Renal pelvis (tissue), 4 donors: ENCODE measurements around the gene IL17RE. TPM values are rescaled to one million over a fixed set of nuclear protein-coding genes. Genes with fewer than 3 reads are reported as not detected.
"Not testable (repeated sequence)": the region's sequence is repeated elsewhere in the genome, so short reads cannot be mapped to it uniquely, and the experiment has no call there.

Experiments used
- DNase-seq: peaks from one replicate; pipeline ENCODE4 v3.0.0-alpha.2; 2013
- polyA plus RNA-seq, 3 donors: library from polyadenylated mRNA; unstranded; fragments of 120-200 nt; gene quantifications; one replicate each; pipeline ENCODE4 v1.2.1, GENCODE V29; 2013; ENCODE audit not compliant: insufficient read length in 3 of 3

Gene IL17RE
- polyA plus RNA-seq, 3 donors = 11.2 to 17.0 (median 15.5) TPM

DNA sequence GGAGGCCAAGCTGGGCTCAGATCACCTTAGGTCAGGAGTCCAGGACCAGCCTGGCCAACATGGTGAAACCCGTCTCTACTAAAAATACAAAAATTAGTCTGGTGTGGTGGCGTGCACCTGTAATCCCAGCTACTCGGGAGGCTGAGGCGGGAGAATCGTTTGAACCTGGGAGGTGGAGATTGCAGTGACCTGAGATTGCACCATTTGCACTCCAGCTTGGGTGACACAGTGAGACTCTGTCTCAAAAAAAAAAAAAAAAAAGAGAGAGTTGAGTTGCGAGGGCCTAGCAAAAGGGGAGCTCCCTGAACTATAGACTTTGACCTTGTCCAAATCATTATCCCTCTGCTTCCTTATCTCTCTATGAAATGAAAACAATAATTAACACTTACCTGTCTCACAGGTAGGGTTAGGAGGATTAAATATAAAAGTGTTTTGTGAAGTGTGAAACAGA, 1.7 kb upstream of the IL17RE start:
- DNase-seq = not testable (repeated sequence)

DNA sequence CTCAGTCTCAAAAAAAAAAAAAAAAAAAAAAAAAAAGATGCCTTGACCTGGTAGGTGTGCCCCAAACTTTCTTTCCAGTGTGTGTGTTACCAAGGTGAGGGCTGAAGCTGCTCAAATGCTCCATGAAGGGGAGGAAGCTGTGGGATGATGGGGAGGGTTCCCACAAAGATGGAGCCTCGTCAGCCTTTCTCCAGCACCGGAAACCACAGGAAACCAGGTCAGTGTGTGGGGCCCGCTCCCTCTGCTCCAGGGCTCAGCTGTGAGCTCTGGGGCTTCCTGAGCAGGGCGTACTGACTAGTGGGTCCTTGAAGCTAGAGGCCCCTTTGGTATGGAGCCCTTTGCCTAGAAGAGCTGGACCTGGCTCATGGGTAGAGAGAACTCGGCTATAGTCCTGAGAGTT, 681 bp upstream of the IL17RE start:
- no peak for DNase-seq

DNA sequence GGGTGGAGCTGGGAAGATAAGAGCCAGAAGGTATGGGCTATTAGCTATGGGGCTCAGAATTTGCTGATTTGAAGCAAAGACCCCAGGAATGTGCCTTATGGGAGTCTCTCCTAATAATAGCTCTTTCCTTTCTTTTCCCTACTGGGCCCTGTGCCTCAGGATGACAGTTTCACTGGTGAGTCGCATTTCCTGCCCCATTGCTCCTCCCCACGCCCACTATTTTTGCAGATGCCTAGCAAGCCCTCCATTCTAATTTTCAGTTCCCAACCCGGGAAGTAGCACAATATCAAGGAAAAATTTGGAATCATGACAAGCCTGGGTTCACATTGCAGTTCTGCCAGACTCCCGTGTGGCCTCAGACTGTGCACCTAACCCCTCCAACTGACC, 583 bp downstream of the IL17RE start:
- no peak for DNase-seq

DNA sequence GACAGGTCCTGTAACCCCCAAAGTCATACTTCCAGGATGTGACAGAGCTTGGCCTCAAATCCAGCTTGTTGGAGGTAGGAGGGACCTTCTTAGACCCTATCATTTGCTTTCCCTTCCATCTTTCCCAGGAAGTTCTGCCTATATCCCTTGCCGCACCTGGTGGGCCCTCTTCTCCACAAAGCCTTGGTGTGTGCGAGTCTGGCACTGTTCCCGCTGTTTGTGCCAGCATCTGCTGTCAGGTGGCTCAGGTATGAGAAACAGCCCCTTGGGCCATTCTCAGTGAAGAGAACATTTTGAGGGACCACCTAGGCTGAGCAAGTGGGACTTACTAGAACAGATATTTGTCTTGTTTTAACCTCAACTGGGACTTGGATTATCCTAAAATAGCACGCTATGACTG, 1.3 kb downstream of the IL17RE start:
- DNase-seq = no peak

DNA sequence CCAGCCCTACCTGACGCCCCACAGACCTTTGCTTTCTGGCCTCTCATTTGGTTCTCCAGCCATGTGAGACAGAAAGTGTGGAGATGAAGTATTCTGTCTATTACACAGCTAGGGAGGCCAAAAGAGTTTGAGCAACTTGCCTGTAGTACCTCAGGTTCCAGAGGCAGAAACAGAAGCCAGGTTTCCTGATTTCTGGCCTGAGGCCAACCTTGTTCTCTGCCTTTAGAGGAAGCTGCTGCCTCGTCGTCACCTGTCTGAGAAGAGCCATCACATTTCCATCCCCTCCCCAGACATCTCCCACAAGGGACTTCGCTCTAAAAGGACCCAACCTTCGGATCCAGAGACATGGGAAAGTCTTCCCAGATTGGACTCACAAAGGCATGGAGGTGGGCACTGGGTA, 3.8 kb downstream of the IL17RE start:
- DNase-seq = no peak

DNA sequence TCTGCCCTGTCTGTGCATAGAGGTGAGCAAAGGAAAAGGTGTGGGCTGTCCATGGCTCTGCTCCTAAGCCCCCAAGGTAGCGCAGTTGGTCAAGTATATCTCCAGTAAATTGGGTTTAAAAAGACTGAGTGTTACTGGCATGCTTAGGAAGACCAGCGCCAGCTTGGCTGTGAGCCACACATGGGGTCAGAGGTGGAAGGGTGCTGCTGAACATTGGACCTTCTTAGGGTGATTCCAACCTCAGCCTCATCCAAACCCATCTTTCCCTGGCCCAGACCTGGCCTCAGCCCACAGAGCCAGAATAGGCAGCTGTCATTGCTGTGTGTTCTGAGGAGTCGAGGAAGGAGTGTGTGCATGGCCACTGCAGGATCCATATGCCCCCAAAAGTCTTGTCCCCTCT, 5.6 kb downstream of the IL17RE start:
- no peak for DNase-seq

DNA sequence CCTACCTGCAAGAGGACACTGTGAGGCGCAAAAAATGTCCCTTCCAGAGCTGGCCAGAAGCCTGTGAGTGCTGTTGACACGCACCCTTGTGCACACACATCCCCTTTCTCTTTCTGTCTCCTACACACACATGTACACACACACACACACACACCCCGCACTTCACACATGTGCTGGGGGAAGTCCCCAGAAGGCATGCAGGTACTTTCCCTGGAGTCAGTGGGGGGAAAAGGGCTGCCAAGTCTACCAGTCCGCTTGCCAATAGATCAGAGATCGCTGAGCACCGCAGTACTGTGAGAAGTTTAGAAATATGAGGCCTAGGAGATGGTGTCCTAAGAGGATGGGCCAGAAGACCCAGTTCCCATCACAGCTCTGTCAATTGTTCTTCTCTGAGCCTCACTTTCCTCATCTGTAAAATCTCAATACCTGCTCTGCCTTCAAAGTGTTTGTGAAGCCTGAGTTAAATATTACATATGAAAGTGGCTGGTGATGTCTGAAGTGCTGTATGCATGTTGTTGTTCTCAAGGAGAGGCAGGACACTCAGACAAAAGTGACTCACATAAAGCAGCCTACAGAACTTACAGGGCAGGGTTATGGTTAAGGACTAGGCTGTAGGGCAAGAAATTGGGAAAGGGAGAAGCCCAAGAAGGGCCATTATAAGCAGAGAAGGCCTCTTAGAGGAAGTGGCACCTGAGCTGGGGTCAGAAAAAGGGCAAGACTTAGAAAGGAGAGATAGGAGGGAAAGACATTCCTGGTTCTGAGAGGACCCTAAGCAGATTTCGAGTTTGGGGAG, 6.8 kb downstream of the IL17RE start:
- no peak for DNase-seq

DNA sequence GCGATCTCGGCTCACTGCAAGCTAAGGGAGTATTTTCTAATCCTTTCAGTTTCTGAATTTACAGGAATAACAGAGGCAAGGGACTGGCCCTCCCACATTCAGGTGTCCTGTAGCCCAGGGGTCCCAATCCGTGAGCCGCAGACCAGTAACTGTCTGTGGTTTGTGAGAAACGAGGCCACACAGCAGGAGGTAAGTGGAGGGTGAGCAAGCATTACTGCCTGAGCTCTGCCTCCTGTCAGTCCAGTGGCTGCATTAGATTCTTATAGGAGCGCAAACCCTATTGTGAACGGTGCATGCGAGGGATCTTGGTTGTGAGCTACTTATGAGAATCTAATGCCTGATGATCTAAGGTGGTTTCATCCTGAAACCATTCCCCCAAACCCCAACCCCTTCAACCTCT, 9.2 kb downstream of the IL17RE start:
- no peak for DNase-seq

DNA sequence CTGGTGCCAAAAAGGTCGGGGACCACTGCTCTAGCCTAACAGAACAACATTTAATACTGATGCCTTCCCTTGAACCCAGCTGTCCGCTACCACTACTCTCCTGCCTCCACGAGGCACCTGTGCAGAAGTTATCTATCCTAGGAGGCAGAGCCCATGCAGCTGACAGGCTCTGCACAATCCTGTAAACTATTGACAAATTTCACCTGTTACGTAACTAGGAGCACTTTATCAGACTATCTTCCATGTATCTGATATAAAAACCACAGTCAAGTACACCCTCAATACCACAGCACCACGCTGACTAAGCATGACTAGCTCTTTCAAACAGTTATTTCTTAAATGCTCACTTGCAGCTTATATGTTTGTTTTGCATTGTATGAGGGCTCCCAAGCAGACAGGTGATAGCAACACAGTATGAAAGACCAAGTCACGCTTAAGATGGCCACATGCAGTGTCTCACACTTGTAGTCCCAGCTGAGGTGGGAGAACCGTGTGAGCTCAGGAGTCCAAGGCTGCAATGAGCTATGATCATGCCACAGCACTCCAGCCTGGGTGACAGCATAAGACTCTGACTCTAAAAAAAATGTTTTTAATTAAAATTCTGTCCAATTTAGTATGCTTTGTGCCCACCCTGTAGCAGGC, 9.8 kb downstream of the IL17RE start:
- DNase-seq = no peak

DNA sequence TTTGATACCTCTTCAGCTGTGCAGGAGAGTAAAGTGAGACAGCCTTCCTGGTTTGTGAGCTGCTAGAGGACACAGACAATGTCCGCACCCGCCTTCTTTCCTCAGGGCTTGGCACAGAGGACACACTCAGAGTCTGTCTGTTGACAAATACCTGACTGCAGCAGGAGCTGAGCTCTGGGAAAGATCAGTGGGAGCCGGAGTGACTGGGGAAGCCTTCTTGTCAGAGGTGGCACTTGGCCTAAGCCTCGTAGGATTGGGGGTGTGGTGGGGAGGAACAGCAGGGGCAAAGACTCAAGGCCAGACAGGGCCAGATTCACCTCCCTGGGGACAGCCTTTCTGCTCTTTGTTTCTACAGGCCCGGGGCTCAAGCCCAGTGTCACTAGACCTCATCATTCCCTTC, 11.0 kb downstream of the IL17RE start:
- no peak for DNase-seq

DNA sequence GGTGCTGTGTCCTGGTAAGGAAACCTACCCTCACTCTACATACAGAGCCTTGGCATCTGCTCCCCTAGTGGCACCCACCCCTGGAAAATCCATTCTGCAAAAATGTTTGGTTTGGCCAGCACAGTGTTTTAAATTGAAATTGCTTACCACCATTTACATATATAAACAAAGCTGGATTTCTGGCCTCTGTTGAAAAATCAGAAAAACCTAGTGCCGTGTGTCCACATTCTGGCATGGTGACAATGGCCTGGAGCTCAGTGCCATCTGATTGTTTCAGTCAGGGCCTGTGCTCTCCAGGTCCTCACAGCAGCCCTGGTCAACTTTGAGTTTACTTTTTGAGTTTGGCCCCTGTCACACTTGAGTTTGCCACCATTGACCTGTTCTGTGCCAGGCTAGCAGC, 11.4 kb downstream of the IL17RE start:
- DNase-seq = no peak

DNA sequence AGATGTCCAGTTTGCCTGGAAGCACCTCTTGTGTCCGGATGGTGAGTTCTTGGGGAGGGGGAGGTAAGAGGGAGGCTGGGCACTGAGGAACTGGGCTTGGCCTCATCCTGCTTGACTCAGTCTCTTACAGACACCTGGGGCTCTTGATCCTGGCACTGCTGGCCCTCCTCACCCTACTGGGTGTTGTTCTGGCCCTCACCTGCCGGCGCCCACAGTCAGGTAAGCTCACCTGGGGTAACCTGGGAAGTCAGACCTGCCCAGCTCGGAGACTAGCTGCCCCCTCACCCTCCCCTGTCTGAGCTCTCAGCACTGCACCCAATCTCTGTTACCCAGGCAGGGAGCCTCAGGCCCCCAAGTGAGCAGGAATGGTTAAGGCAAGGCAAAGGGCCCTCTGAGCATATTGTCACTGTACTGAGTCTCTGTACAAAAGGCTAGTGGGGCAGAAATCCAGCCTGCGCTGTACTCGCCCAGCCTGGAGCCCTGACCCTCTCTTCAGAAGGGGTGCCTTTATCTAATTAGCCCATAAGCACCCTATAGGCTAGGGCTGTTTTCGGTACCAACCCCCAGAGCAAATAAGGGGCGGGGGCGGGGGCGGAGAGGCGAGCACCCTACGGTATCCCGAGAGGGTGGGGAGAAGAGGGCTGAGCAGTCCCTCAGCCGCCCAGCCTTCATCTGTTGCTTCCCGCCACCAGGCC, 12.1 kb downstream of the IL17RE start:
- DNase-seq = no peak

DNA sequence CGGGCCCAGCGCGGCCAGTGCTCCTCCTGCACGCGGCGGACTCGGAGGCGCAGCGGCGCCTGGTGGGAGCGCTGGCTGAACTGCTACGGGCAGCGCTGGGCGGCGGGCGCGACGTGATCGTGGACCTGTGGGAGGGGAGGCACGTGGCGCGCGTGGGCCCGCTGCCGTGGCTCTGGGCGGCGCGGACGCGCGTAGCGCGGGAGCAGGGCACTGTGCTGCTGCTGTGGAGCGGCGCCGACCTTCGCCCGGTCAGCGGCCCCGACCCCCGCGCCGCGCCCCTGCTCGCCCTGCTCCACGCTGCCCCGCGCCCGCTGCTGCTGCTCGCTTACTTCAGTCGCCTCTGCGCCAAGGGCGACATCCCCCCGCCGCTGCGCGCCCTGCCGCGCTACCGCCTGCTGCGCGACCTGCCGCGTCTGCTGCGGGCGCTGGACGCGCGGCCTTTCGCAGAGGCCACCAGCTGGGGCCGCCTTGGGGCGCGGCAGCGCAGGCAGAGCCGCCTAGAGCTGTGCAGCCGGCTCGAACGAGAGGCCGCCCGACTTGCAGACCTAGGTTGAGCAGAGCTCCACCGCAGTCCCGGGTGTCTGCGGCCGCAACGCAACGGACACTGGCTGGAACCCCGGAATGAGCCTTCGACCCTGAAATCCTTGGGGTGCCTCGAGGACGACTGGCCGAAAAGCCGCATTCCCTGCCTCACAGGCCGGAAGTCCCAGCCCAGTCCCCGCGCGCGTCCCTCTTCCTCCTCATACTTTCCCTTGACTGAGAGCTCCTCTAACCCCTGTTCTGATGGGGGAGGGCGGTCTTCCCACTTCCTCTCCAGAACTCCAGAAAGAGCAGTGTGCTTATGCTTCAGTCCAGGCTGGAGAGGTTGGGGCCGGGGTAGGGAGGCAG, 12.8 kb downstream of the IL17RE start:
- peak; percentile 74 for DNase-seq

DNA sequence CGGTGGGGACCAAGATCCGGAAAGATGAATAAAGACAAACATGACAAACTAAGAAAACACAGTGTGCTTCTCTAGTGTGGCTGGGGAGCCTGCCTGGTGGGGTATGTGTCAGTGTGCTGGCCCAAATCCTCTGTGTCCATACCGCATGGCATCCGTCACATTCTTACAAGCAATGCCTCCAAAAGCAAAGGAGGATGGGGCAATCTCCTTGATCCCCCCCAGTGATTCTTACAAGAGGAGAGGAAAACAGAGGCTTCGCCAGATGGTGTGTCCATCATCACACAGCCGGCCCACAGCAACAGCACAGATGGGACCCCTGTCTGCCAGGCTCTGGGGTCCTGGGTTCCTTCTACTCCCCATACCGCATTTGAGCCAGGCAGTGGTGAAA, 13.7 kb downstream of the IL17RE start:
- DNase-seq = no peak

DNA sequence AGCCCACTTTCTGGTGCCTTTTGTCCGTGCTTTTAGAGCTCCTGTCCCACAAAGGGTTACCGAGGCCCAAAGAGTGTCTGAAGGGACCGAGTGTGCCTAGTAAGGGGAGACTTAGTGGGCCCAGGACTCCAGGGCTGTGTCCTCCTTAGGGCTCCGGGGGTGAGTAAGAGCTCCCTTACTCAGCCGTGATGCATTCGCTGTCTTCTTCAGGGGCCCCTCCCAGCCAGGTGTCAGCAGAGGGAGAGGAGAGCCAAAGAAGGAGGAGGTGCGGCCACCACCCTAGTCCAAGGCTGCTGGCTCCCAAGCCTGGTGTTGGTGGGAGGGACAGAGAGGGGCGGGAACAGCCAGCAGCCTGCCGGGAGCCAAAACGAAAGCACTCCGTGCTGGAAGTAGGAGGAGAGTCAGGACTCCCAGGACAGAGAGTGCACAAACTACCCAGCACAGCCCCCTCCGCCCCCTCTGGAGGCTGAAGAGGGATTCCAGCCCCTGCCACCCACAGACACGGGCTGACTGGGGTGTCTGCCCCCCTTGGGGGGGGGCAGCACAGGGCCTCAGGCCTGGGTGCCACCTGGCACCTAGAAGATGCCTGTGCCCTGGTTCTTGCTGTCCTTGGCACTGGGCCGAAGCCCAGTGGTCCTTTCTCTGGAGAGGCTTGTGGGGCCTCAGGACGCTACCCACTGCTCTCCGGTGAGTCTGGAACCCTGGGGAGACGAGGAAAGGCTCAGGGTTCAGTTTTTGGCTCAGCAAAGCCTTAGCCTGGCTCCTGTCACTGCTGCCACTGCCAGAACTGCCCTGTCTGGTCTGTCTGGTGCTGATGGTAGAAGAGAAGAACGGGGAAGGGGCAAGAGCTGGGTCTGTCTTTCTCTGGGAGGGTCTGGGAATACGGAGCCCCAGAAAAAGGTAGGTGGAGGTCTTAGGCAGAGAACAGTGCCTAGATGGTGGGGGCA, 14.4 kb downstream of the IL17RE start, which contains the start of gene IL17RC:
IL17RC (plus strand) TSS at position 365 of the 947 bp plus-strand sequence; CDS start at position 583, 218 bp downstream.
- peak; percentile 71 for DNase-seq

DNA sequence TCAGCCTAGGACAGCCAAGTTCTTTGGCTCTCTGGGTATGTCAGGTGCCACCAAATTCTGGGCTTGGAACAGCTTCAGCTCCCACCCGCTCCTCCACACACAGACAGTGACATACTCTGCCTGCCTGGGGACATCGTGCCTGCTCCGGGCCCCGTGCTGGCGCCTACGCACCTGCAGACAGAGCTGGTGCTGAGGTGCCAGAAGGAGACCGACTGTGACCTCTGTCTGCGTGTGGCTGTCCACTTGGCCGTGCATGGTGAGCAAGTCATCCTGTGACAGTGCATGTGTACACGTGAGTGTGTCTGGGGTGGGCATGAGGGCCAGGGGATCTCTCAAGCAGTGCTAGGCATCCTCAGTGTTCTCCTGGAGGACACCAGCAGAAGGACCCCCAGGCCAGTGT, 15.2 kb downstream of the IL17RE start:
- DNase-seq = no peak

DNA sequence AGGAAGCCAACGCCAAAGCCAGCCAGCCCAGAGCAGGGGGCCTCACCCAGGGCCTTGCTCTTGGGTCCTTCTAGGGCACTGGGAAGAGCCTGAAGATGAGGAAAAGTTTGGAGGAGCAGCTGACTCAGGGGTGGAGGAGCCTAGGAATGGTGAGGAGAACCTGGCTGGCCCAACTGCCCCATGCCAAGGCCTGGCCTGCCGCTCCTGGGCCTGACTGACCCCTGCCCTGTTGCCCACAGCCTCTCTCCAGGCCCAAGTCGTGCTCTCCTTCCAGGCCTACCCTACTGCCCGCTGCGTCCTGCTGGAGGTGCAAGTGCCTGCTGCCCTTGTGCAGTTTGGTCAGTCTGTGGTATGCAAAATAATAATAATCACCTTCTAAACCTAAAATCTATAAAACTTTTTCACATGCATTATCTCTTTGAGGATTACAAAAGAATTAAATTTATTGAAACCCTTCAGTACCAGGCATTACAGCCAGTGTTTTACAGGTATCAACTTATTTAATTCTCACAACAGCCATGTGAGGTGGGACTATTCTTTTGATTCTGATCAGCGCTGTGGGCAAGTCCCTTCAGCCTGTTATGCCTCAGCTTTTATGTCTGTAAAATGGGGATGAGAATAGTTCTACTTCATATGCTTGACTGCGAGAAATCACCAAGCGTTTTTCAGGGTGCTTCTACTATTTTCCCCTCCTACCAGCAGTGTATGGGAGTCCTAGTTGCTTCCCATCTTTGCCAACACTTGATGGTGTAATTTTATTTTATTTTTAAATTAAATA, 15.8 kb downstream of the IL17RE start:
- no peak for DNase-seq

DNA sequence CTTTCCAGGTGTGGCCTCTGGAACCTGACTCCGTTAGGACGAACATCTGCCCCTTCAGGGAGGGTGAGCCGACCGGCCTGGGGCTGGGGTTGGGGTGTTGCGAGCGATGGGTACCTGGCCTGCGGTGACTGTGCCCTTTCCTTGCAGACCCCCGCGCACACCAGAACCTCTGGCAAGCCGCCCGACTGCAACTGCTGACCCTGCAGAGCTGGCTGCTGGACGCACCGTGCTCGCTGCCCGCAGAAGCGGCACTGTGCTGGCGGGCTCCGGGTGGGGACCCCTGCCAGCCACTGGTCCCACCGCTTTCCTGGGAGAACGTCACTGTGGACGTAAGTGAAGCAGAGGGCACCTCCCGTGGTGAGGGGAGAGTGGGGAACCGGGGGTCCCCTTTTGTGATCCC, 25.5 kb downstream of the IL17RE start:
- no peak for DNase-seq

DNA sequence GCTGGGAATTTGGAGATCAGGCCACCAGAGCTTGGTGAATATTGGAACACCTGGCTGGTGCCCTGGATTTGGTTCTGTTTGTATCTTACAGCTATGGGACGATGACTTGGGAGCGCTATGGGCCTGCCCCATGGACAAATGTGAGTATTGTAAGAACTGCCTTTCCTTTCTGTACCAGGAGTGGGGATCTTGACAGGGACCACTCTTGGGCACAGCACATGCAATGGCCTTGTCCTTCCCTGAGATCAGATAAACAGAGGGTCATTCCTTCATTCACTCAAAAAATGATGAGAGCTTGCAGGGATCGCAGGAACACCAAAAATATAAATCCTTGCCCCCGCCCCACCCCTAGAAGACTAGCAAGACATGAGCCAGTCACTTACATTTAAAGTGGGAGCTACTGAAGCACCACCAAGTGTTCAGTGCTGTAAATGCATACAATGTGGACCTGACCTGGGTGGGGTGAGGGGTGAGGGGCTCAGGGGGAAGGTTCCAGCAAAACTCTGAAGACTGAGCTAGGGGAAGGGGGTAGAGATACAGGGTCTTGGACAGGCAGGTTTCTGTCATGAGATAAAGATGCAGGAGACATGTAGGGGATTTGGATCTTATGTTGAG, 28.3 kb downstream of the IL17RE start:
- no peak for DNase-seq

DNA sequence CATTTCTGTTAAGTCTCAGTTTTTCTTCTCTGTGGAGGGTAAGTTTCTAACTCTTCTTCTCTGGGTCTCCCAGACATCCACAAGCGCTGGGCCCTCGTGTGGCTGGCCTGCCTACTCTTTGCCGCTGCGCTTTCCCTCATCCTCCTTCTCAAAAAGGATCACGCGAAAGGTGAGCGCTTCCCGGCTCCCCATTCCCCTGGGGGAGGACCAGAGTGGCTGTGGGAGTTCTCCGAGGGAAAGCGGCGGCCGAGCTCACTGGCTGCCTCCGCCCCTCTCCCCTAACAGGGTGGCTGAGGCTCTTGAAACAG, 29.8 kb downstream of the IL17RE start:
- DNase-seq = no peak
